Suprapubic skin (tissue), 3 donors: Measurements from ENCODE around the gene GTF2IRD1.
"Not testable (repeated sequence)": the region's sequence is repeated elsewhere in the genome, so short reads cannot be mapped to it uniquely, and the experiment has no call there.

Experiments used
- EP300 ChIP-seq: sonication (generic); formaldehyde crosslinking; IDR thresholded peaks from one replicate; pipeline ENCODE4 v1.6.1; 2017; ENCODE audit warnings: antibody characterized with exemption
- TF ChIP-seq, protein P1 (sequence below), 2 donors: fragments of 200-600 bp in 1 of 2; fragments of 450-650 bp in 1 of 2; sonication (generic) in 1 of 2; IDR thresholded peaks; one replicate each; pipeline ENCODE4 v1.5.1; 2016 to 2019; ENCODE audit warnings: antibody characterized with exemption in 2 of 2, mild to moderate bottlenecking in 1 of 2, moderate library complexity in 1 of 2

DNA sequence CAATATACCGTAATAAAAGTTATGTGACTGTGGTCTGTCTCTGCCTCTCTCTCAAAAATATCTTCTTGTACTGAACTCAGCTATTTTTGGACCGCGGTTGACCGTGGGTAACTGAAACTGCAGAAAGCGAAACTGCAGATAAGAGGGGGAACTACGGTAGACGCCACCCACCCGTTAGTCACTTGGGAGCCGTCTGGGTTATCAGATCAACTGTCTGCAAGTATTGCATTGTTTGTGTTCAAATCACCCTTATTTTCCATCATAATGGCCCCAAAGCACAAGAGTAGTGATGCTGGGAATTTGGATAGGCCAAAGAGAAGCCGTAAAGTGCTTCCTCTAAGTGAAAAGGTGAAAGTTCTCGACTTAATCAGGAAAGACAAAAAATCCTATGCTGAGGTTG lies 196.3 kb downstream of the GTF2IRD1 start:
- TF ChIP-seq, protein P1, sequence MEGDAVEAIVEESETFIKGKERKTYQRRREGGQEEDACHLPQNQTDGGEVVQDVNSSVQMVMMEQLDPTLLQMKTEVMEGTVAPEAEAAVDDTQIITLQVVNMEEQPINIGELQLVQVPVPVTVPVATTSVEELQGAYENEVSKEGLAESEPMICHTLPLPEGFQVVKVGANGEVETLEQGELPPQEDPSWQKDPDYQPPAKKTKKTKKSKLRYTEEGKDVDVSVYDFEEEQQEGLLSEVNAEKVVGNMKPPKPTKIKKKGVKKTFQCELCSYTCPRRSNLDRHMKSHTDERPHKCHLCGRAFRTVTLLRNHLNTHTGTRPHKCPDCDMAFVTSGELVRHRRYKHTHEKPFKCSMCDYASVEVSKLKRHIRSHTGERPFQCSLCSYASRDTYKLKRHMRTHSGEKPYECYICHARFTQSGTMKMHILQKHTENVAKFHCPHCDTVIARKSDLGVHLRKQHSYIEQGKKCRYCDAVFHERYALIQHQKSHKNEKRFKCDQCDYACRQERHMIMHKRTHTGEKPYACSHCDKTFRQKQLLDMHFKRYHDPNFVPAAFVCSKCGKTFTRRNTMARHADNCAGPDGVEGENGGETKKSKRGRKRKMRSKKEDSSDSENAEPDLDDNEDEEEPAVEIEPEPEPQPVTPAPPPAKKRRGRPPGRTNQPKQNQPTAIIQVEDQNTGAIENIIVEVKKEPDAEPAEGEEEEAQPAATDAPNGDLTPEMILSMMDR (IDR thresholded peaks at IDR 0.05) = not testable (repeated sequence)
- not testable (repeated sequence) for TF ChIP-seq EP300
